SK-N-SH (cell line): Measurements from ENCODE around the gene ZMIZ1. TPM values are rescaled to one million over a fixed set of nuclear protein-coding genes. Genes with fewer than 3 reads are reported as not detected.

ENCODE experiments used
- CTCF ChIA-PET: fragments of 300-600, 350-600 bp; formaldehyde crosslinking; extraction: SDS; loops from one replicate; lab custom pipeline; 2021; lab: Yijun Ruan, JAX
- POLR2A ChIA-PET: fragments of 350-600 bp; sonication (Branson Sonifier 250); formaldehyde crosslinking; extraction: SDS; loops from one replicate; lab custom pipeline; 2020; ENCODE audit warnings: antibody characterized with exemption, inconsistent platforms; lab: Yijun Ruan, JAX
- DNase-seq: peaks from one replicate; pipeline ENCODE4 v3.0.0; 2012
- H2AFZ ChIP-seq: fragments of 200-600 bp; sonication (generic); 2 replicates; pipeline ENCODE4 v1.8.1; 2016; ENCODE audit warnings: antibody characterized with exemption, mild to moderate bottlenecking, low read depth
- H3F3A ChIP-seq: fragments of 200-600 bp; sonication (generic); replicated peaks from 2 replicates; pipeline ENCODE3; 2016; ENCODE audit warnings: antibody characterized with exemption, mild to moderate bottlenecking; ENCODE audit not compliant: insufficient read depth
- H3K27ac ChIP-seq, 2 experiments: fragments of 200-500 bp in 1 of 2; fragments of 200-600 bp in 1 of 2; sonication (Bioruptor generic) in 1 of 2; sonication (generic), shearing (Covaris generic) in 1 of 2; 2 replicates each; pipeline versions ENCODE4 v1.5.1 to v1.6.1; 2014 to 2016; ENCODE audit warnings: low read depth in 2 of 2, inconsistent platforms in 1 of 2, low read length in 1 of 2, mild to moderate bottlenecking in 1 of 2, mixed read lengths in 1 of 2
- H3K27me3 ChIP-seq: fragments of 200-600 bp; sonication (generic), shearing (Covaris generic); 2 replicates; pipeline ENCODE4 v1.6.1; 2016; ENCODE audit warnings: mixed run types; ENCODE audit not compliant: insufficient read depth
- H3K36me3 ChIP-seq, 2 experiments: fragments of 200-500 bp in 1 of 2; fragments of 200-600 bp in 1 of 2; sonication (Bioruptor generic) in 1 of 2; sonication (generic) in 1 of 2; replicated peaks in 1 of 2; 2 replicates each; pipeline versions ENCODE3 to v1.5.1; 2014 to 2016; ENCODE audit warnings: low read length in 1 of 2, mild to moderate bottlenecking in 1 of 2; ENCODE audit not compliant: insufficient read depth in 2 of 2, control insufficient read depth in 1 of 2
- H3K4me1 ChIP-seq, 2 experiments: fragments of 200-500 bp in 1 of 2; fragments of 200-600 bp in 1 of 2; sonication (Bioruptor generic) in 1 of 2; sonication (generic), shearing (Covaris generic) in 1 of 2; 2 replicates each; pipeline versions ENCODE4 v1.5.1 to v1.6.1; 2014 to 2016; ENCODE audit warnings: low read depth in 1 of 2, low read length in 1 of 2, mixed run types in 1 of 2; ENCODE audit not compliant: insufficient read depth in 2 of 2, control insufficient read depth in 1 of 2
- H3K4me2 ChIP-seq: fragments of 200-600 bp; sonication (generic), shearing (Covaris generic); 2 replicates; pipeline ENCODE4 v1.6.1; 2017; ENCODE audit warnings: mixed run types
- H3K4me3 ChIP-seq, 2 experiments: fragments of 200-500 bp in 1 of 2; fragments of 200-600 bp in 1 of 2; sonication (Bioruptor generic) in 1 of 2; sonication (generic), shearing (Covaris generic) in 1 of 2; 2 replicates each; pipeline versions ENCODE4 v1.5.1 to v1.8.1; 2014 to 2016; ENCODE audit warnings: low read depth in 2 of 2, inconsistent platforms in 1 of 2, low read length in 1 of 2, mild to moderate bottlenecking in 1 of 2, mixed read lengths in 1 of 2, moderate library complexity in 1 of 2
- H3K79me2 ChIP-seq: fragments of 200-600 bp; sonication (generic); 2 replicates; pipeline ENCODE4 v1.8.1; 2017; ENCODE audit warnings: mild to moderate bottlenecking; ENCODE audit not compliant: insufficient read depth
- H3K9ac ChIP-seq: fragments of 200-600 bp; sonication (generic); 2 replicates; pipeline ENCODE4 v1.6.1; 2017; ENCODE audit warnings: mixed run types
- H3K9me2 ChIP-seq: fragments of 200-600 bp; sonication (generic); 2 replicates; pipeline ENCODE4 v1.6.1; 2017; ENCODE audit warnings: mixed run types
- H3K9me3 ChIP-seq: fragments of 200-600 bp; sonication (generic); 2 replicates; pipeline ENCODE4 v1.6.1; 2017; ENCODE audit warnings: mixed run types, mild to moderate bottlenecking, moderate library complexity
- H4K20me1 ChIP-seq: fragments of 200-600 bp; sonication (generic); 2 replicates; pipeline ENCODE4 v1.6.1; 2017; ENCODE audit warnings: mild to moderate bottlenecking, mixed run types; ENCODE audit not compliant: insufficient read depth
- CHD2 ChIP-seq: fragments of 150-350 bp; IDR thresholded peaks from 2 replicates; pipeline ENCODE4 v1.6.1; 2018; ENCODE audit warnings: low read length; ENCODE audit not compliant: partially characterized antibody
- ELF1 ChIP-seq: IDR thresholded peaks from 2 replicates; pipeline ENCODE4 v1.4.0; 2012
- EZH2phosphoT487 ChIP-seq: fragments of 200-600 bp; sonication (generic); IDR thresholded peaks from 2 replicates; pipeline ENCODE4 v1.6.1; 2017; ENCODE audit warnings: low read depth, mixed run types, mild to moderate bottlenecking, antibody characterized with exemption, moderate library complexity, borderline replicate concordance
- FOXJ3 ChIP-seq: sonication (generic); formaldehyde crosslinking; IDR thresholded peaks from 2 replicates; pipeline ENCODE4 v1.5.1; 2020; ENCODE audit warnings: mild to moderate bottlenecking, missing genetic modification reagents
- FOXM1 ChIP-seq: IDR thresholded peaks from 2 replicates; pipeline ENCODE4 v1.4.0; 2012; ENCODE audit warnings: low read depth, mild to moderate bottlenecking
- GABPA ChIP-seq: IDR thresholded peaks from 2 replicates; pipeline ENCODE4 v1.4.0; 2012; ENCODE audit warnings: low read depth, mild to moderate bottlenecking
- GATA2 ChIP-seq: sonication (generic); formaldehyde crosslinking; IDR thresholded peaks from 2 replicates; pipeline ENCODE4 v1.5.0; 2020; ENCODE audit warnings: mild to moderate bottlenecking, missing genetic modification reagents
- JUND ChIP-seq: IDR thresholded peaks from 2 replicates; pipeline ENCODE4 v1.4.0; 2012
- POLR2AphosphoS5 ChIP-seq: IDR thresholded peaks from 2 replicates; pipeline ENCODE4 v1.6.1; 2012; ENCODE audit warnings: low read depth, low read length
- RAD21 ChIP-seq: IDR thresholded peaks from 2 replicates; pipeline ENCODE4 v1.6.1; 2012; ENCODE audit warnings: mild to moderate bottlenecking, low read length
- RXRA ChIP-seq: IDR thresholded peaks from 2 replicates; pipeline ENCODE4 v1.4.0; 2012; ENCODE audit warnings: low read depth, mild to moderate bottlenecking, borderline replicate concordance
- TAF1 ChIP-seq: IDR thresholded peaks from 2 replicates; pipeline ENCODE4 v1.6.1; 2012; ENCODE audit warnings: low read depth, mild to moderate bottlenecking, low read length, moderate library complexity, borderline replicate concordance
- TCF12 ChIP-seq: IDR thresholded peaks from 2 replicates; pipeline ENCODE4 v1.4.0; 2012
- TEAD4 ChIP-seq: IDR thresholded peaks from 2 replicates; pipeline ENCODE4 v1.4.0; 2012; ENCODE audit warnings: mild to moderate bottlenecking, borderline replicate concordance; ENCODE audit not compliant: insufficient read depth
- YY1 ChIP-seq: IDR thresholded peaks from 2 replicates; pipeline ENCODE4 v1.4.0; 2012; ENCODE audit warnings: low read depth, mild to moderate bottlenecking
- WGBS: methylation state at CpG from one replicate; pipeline ENCODE4 v1.1.6; 2017; ENCODE audit warnings: low lambda C conversion rate; 5-methylcytosine and 5-hydroxymethylcytosine counted together
- polyA plus RNA-seq, 3 experiments: library from polyadenylated mRNA; depleted of rRNA; stranded (reverse); fragments of >200 nt; gene quantifications; 2 replicates each; pipeline ENCODE4 v1.2.3, GENCODE V29; 2012
- TF ChIP-seq, protein P1 (sequence below): IDR thresholded peaks from 2 replicates; pipeline ENCODE4 v1.4.0; 2012; ENCODE audit warnings: low read depth
- TF ChIP-seq, protein P2 (sequence below): IDR thresholded peaks from 2 replicates; pipeline ENCODE4 v1.6.1; 2012; ENCODE audit warnings: mild to moderate bottlenecking, low read depth, low read length, moderate library complexity
- TF ChIP-seq, protein P3 (sequence below): fragments of 150-350 bp; IDR thresholded peaks from 2 replicates; pipeline ENCODE4 v1.6.1; 2016; ENCODE audit warnings: mild to moderate bottlenecking, low read depth, low read length
- TF ChIP-seq, protein P4 (sequence below): IDR thresholded peaks from 2 replicates; pipeline ENCODE4; 2012

The ZMIZ1 gene
- polyA plus RNA-seq, 1 of the 3 experiments (the other 2 are of a cell fraction), result 23.5 TPM

DNA sequence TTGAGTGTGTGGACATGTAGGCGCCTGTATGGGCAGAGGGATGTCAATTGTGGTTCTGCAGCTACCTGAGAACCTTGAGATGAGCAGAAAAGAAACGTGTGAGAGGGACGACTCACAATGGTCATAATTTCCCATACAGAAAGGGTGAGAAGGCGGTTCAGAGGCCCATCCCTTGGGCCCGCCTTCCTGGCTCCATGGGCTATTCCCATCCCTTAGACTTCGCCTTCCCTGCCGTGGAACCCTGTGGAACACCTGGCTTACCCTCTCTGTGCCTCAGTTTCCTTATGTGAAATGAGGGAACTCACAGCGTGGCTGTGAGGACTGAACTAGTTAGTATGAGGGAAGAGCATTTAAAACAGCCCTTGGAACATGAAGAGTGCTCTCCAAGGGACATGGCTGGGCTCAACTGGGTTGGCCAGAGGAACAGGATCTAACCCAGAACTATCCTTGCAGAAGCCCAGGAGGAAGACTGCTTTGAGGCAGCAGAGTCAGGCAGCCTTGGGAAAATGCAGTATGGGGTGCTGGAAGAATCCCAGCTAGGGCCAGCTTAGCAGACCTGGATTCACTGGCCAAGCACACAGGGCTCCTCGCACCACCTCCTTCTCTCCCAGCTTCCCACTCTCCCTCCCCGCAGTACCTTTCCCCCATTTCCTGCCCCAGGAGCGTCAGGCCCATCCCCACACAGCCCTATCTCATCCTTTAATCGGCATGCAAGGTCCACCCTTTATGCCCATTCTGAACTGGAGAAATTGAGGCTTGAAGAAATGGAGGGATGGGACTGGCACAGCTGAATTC, 11.1 kb upstream of the ZMIZ1 start:
- CTCF ChIA-PET, result no interaction called here
- Histone ChIP-seq H3K27me3 (no peaks in the 10 kb centered on the region), H3K9me2 (no peaks in the 10 kb centered on the region), H3K4me3 (no peak overlapping the region), H3K9ac (no peak overlapping the region), H4K20me1 (no peaks in the 10 kb centered on the region), H3K9me3 (no peaks in the 10 kb centered on the region), H3K79me2 (no peaks in the 10 kb centered on the region), H3K27ac (no peak overlapping the region), H3K4me1 (peaks cover 0 to 15% of the 10 kb centered on the region in 2 experiments; a peak in 1 of 4 replicates), H3K36me3 (no peaks in the 10 kb centered on the region), H2AFZ (no peak overlapping the region), H3F3A (no peaks in the 10 kb centered on the region), H3K4me2 (no peak overlapping the region)
- POLR2A ChIA-PET, result no interaction called here
- TF ChIP-seq, protein P1, sequence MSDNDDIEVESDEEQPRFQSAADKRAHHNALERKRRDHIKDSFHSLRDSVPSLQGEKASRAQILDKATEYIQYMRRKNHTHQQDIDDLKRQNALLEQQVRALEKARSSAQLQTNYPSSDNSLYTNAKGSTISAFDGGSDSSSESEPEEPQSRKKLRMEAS, result no peak
- no peak for TF ChIP-seq POLR2AphosphoS5
- no peak for TF ChIP-seq CHD2
- TF ChIP-seq RAD21, result no peak
- TF ChIP-seq GABPA, result no peak
- TF ChIP-seq FOXM1, result no peak
- no peak for TF ChIP-seq EZH2phosphoT487
- TF ChIP-seq YY1, result no peak
- DNase-seq, result peak; percentile 4
- 82% methylated on average over 12 of the region's 12 CpGs for WGBS

DNA sequence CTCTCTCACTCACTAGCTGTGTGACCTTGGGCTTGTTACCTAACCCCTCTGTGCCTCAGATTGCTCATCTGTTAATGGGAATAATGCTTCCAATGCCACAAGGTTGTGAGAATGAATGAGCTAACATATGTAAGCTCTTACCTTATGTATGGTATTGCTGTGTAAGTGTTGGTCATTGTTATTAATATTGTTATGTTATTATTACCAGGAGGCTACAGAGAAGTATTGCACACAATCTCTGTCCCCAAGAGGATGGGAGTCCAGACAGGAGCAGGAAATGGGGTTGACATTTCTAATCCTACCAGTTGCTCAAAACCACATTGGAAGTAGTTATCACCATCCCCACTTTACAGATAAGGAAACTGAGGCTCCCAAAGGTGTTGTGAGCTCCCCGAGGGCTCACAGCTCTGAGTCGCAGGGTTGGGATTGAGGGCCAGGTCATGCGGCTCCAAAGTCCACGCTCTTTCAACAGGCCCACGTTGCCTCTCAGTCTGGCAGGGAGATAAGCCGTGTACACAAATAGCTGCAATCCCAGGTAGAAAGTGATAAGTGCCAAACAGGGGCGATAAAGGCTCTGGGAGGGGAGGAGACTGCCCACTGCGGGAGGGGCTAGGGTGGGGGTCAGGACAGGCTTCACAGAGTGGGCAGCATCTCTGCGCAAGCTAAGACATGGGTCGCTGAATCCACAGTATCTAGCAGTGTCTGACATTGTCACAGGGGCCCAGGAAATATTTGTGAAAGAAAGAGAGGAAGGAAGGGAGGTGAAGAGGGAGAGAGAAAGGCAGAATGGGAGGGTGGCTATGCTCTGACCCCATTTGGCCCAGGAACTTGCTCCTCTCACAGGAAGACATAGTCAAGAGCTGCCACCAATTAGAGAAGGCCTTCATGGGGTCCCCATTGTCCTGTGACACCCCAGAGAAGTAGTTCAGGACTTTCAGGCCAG, 9.6 kb upstream of the ZMIZ1 start:
- TF ChIP-seq, protein P2, sequence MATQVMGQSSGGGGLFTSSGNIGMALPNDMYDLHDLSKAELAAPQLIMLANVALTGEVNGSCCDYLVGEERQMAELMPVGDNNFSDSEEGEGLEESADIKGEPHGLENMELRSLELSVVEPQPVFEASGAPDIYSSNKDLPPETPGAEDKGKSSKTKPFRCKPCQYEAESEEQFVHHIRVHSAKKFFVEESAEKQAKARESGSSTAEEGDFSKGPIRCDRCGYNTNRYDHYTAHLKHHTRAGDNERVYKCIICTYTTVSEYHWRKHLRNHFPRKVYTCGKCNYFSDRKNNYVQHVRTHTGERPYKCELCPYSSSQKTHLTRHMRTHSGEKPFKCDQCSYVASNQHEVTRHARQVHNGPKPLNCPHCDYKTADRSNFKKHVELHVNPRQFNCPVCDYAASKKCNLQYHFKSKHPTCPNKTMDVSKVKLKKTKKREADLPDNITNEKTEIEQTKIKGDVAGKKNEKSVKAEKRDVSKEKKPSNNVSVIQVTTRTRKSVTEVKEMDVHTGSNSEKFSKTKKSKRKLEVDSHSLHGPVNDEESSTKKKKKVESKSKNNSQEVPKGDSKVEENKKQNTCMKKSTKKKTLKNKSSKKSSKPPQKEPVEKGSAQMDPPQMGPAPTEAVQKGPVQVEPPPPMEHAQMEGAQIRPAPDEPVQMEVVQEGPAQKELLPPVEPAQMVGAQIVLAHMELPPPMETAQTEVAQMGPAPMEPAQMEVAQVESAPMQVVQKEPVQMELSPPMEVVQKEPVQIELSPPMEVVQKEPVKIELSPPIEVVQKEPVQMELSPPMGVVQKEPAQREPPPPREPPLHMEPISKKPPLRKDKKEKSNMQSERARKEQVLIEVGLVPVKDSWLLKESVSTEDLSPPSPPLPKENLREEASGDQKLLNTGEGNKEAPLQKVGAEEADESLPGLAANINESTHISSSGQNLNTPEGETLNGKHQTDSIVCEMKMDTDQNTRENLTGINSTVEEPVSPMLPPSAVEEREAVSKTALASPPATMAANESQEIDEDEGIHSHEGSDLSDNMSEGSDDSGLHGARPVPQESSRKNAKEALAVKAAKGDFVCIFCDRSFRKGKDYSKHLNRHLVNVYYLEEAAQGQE, result no peak
- TF ChIP-seq FOXM1, result no peak
- TF ChIP-seq TAF1, result no peak
- TF ChIP-seq GATA2 (CRISPR knock-in tag), result no peak
- TF ChIP-seq, protein P3, sequence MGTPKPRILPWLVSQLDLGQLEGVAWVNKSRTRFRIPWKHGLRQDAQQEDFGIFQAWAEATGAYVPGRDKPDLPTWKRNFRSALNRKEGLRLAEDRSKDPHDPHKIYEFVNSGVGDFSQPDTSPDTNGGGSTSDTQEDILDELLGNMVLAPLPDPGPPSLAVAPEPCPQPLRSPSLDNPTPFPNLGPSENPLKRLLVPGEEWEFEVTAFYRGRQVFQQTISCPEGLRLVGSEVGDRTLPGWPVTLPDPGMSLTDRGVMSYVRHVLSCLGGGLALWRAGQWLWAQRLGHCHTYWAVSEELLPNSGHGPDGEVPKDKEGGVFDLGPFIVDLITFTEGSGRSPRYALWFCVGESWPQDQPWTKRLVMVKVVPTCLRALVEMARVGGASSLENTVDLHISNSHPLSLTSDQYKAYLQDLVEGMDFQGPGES, result no peak
- no peak for TF ChIP-seq YY1
- TF ChIP-seq FOXJ3 (CRISPR knock-in tag), result no peak
- TF ChIP-seq RXRA, result no peak
- TF ChIP-seq, protein P1, result no peak
- no peak for TF ChIP-seq ELF1
- no peak for TF ChIP-seq JUND
- TF ChIP-seq TEAD4, result no peak
- TF ChIP-seq, protein P4, sequence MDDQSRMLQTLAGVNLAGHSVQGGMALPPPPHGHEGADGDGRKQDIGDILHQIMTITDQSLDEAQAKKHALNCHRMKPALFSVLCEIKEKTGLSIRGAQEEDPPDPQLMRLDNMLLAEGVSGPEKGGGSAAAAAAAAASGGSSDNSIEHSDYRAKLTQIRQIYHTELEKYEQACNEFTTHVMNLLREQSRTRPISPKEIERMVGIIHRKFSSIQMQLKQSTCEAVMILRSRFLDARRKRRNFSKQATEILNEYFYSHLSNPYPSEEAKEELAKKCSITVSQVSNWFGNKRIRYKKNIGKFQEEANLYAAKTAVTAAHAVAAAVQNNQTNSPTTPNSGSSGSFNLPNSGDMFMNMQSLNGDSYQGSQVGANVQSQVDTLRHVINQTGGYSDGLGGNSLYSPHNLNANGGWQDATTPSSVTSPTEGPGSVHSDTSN, result no peak
- TF ChIP-seq TCF12, result no peak
- H4K20me1 ChIP-seq, result no peaks in the 10 kb centered on the region
- no peaks in the 10 kb centered on the region for H3K27me3 ChIP-seq
- H3K79me2 ChIP-seq, result no peaks in the 10 kb centered on the region
- 85% methylated on average over 10 of the region's 10 CpGs for WGBS
- no peak overlapping the region for H3K4me2 ChIP-seq
- no peaks in the 10 kb centered on the region for H3F3A ChIP-seq
- peaks cover 0 to 12% of the 10 kb centered on the region in 2 experiments; a peak in 1 of 4 replicates for H3K4me1 ChIP-seq
- H3K9me2 ChIP-seq, result no peaks in the 10 kb centered on the region
- H3K9ac ChIP-seq, result no peak overlapping the region
- DNase-seq, result peak; percentile 9
- no peak overlapping the region for H3K4me3 ChIP-seq
- ChIA-PET CTCF (interaction anchor here (1.0 to 1.5 kb wide), 2 partner anchors 84 to 136 kb away, joined by 3 to 10 read pairs; no protein-coding TSS in a partner anchor), POLR2A (interaction anchor here (0.7 to 1.3 kb wide), 2 partner anchors 31 to 47 kb away, joined by 3 read pairs; no protein-coding TSS in a partner anchor)
- H3K27ac ChIP-seq, result no peak overlapping the region
- no peaks in the 10 kb centered on the region for H3K9me3 ChIP-seq
- H2AFZ ChIP-seq, result no peak overlapping the region
- no peaks in the 10 kb centered on the region for H3K36me3 ChIP-seq
